GM12873 (cell line): ENCODE results near the gene TSPAN18.

ENCODE experiments used
- CTCF ChIP-seq: IDR thresholded peaks from 2 replicates; pipeline ENCODE4 v1.5.1; 2012; ENCODE audit warnings: low read depth, mild to moderate bottlenecking, moderate library complexity, low read length, control low read depth; ENCODE audit not compliant: insufficient read depth; ENCODE audit errors: missing control alignments

The TSPAN18 gene

DNA sequence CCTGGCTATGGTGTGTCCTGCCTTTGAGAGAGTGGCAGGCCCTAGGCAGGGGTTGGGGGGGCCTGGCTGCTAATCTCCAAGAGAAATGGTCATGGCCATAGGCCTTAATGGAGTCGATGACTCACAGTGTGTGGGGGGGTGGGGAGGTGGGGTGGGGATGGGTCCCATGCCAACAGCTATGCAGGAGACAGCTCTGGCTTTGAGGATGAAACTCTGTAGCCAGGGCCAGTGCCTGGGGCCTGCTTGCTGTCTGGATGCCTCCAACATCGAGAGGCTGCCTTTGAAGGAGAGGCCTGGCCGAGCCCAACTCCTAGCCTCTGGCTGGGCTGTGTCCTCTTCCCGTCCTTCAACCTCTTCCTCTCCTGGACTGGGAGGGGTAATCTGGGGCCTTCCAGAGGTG, 23.9 kb upstream of the TSPAN18 start:
- TF ChIP-seq CTCF = no peak

- TF ChIP-seq CTCF = no peak
Observed at GRCh38 chr11:44707094-44707493, 19.7 kb upstream of the TSPAN18 start.

DNA sequence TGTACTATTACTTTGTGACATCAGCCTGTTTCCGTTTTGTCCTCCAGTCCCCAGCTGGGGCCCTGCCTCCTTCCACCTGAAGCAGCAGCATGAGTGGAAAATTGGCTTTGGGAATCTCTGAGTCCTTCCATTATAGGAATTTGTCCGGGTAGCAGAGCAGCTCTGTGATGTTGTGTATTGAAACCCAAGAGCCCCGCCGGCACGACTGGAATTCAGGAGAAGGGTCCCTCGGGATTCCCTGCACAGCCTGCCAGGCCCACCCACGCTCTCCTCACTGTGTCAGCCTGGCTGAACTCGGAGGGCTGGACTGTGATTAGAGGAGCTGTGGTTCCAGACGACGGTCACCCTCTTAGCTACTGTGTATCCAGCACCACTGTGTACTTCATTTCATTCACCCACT, 18.8 kb upstream of the TSPAN18 start:
- TF ChIP-seq CTCF = no peak

DNA sequence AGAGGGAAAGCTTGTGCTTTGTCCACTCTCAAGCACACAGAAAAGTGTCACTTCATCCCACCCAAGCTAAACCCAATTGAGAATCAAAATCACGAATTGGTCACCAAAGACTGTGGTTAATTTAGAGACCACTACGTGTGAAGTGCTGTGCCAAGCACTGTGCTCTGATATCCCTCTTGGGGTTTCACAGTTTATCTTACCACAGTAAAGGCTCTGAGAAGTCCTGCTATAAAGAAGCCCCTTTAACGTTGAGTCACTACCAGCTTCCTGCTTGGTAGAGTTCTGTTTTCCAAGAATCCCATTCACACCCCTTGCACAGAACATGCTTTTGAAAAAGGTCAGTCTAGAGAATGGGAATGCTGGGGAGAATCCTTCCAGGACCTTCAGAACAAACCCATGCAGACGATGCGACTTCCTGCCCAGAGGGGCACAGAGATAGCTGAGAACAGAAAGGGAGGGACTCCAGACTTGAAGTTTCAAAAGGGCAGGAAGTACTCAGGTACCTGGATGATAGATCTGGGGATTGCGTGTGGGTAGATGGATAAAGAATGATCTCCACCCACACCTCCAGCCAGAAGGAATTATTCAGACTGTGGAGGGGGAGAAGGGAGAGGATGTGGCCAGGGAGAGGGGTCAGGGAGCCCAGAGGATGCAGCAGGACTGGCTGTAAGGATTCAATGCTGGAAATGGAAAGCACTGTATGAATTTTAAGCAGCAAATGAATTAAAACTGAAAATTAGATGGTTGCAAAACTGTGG, 18.1 kb upstream of the TSPAN18 start:
- no peak for TF ChIP-seq CTCF

GRCh38 chr11:44709281-44709562, 17.5 kb upstream of the TSPAN18 start:
- TF ChIP-seq CTCF = no peak

GRCh38 chr11:44709966-44710365, 16.8 kb upstream of the TSPAN18 start:
- no peak for TF ChIP-seq CTCF

DNA sequence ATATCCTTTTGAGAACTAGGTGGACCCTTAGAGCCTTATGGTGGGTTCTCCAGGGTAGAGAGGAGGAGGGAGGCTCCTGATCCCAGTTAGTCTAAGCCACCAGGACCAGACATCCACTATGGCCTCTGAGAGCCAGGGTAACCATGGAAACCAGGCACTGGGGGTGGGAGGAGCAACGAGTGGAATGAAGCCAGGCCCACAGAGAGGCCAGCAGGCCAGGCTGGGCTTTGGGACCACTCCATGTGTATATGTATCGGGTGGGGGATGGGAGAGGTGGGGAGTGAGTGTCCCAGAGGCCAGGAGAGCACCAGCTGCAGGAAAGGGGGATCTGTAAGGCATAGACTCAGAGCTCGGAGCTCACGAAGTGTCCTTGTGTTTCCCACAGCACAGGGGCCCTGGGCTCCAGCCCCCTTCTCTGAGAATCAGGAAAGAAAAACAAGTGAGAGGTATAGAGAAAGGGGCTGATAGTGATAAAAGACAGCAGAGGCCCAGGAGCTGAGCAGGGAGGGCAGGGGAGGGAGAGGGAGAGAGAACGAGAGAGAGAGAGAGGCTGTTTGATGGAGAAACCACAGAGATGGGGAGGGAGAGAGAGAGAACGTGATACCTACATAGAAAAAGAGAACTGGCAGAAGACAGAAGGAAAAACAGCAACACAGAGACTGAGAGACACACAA, 15.5 kb upstream of the TSPAN18 start:
- no peak for TF ChIP-seq CTCF
